Measurements from ENCODE around the gene EPB41L3. TPM values are rescaled to one million over a fixed set of nuclear protein-coding genes. Genes with fewer than 3 reads are reported as not detected.

The EPB41L3 gene
- total and polyA plus RNA-seq, 11 donors: 2.7 to 45.6 (median 7.9) TPM

- Histone ChIP-seq H3K9me3 (no peaks in the 10 kb centered on the region), H3K4me3 (no peak overlapping the region), H3K27ac (no peak overlapping the region), H3K4me1 (no peaks in the 10 kb centered on the region), H3K27me3 (no peaks in the 10 kb centered on the region), H3K36me3 (no peaks in the 10 kb centered on the region)
- ATAC-seq (no peak), DNase-seq (no peak)
- intact Hi-C loops (cut with DNase I): loop anchor here in 5 of 10 donors (10.0 kb wide), 3 partner anchors 65 to 95 kb away; partner anchors contain the start of gene EPB41L3 (in 4 of the 5)
- 89 to 95% (median 92%) methylated on average over 4 of the region's 4 CpGs for WGBS, 4 donors
- TF ChIP-seq, protein P1, sequence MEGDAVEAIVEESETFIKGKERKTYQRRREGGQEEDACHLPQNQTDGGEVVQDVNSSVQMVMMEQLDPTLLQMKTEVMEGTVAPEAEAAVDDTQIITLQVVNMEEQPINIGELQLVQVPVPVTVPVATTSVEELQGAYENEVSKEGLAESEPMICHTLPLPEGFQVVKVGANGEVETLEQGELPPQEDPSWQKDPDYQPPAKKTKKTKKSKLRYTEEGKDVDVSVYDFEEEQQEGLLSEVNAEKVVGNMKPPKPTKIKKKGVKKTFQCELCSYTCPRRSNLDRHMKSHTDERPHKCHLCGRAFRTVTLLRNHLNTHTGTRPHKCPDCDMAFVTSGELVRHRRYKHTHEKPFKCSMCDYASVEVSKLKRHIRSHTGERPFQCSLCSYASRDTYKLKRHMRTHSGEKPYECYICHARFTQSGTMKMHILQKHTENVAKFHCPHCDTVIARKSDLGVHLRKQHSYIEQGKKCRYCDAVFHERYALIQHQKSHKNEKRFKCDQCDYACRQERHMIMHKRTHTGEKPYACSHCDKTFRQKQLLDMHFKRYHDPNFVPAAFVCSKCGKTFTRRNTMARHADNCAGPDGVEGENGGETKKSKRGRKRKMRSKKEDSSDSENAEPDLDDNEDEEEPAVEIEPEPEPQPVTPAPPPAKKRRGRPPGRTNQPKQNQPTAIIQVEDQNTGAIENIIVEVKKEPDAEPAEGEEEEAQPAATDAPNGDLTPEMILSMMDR (IDR thresholded peaks at IDR 0.05): no peak
- no peak for TF ChIP-seq POLR2A (IDR thresholded peaks at IDR 0.05)
Measured at GRCh38 chr18:5449858-5450509, 93.8 kb downstream of the EPB41L3 start.

DNA sequence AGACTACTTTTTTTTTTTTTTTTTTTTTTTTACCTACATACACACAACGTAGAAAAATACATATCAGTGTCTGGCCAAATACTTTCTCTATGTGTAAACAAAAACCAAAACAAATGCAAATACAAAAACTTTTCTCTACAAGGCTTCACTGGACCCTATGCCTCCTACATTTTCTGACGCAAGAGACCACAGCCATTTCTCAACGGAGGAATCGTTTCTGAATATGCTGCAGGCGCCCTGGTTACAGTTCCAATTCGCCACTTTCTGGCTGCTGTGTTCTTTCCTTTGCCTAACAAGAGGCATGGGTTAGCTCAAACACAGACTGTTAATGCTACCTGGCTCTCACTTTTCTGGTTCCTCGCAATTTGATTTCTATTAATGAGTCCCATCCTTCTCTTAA is 96.4 kb downstream of the EPB41L3 start:
- no peaks in the 10 kb centered on the region for H3K9me3 ChIP-seq
- H3K27ac ChIP-seq: no peak overlapping the region
- H3K36me3 ChIP-seq: no peaks in the 10 kb centered on the region
- no peaks in the 10 kb centered on the region for H3K4me1 ChIP-seq
- intact Hi-C loops (cut with DNase I): no loop called here
- H3K4me3 ChIP-seq: no peak overlapping the region
- H3K27me3 ChIP-seq: no peaks in the 10 kb centered on the region
- no peak for ATAC-seq
- 92 to 94% (median 93%) methylated on average over 7 of the region's 7 CpGs for WGBS, 4 donors
- TF ChIP-seq, protein P1 (IDR thresholded peaks at IDR 0.05): no peak
- no peak for TF ChIP-seq POLR2A (IDR thresholded peaks at IDR 0.05)
- DNase-seq: no peak

DNA sequence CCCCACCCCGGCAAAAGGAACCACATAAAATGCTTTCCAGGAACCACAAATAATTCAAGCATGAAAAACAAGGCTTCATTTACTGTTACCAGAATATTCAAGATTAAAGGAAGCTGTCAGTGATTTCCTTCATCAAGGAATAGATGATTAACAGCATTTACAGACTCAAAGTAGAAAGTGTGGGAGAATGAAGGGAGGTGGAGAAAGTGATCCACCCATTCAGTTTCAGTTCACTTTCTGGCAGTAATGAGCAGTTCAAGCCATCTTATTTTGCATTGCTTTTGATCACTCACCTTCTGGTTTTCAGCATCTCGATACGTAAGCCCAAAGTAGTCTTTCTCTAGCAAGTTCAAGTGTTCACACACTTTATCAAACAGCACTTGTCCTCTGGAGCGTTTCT is 99.0 kb downstream of the EPB41L3 start:
- H3K36me3 ChIP-seq: no peaks in the 10 kb centered on the region
- ATAC-seq (no peak), DNase-seq (no peak)
- TF ChIP-seq POLR2A (IDR thresholded peaks at IDR 0.05): no peak
- TF ChIP-seq, protein P1 (IDR thresholded peaks at IDR 0.05): no peak
- intact Hi-C loops (cut with DNase I): no loop called here
- 87 to 94% (median 89%) methylated on average over 4 of the region's 4 CpGs for WGBS, 4 donors
- no peaks in the 10 kb centered on the region for H3K27me3 ChIP-seq
- no peak overlapping the region for H3K4me3 ChIP-seq
- H3K9me3 ChIP-seq: no peaks in the 10 kb centered on the region
- H3K27ac ChIP-seq: no peak overlapping the region
- peaks cover 0 to 10% (median 0%) of the 10 kb centered on the region in 12 donors for H3K4me1 ChIP-seq

- Histone ChIP-seq H3K4me1 (peaks cover 0 to 16% (median 0%) of the 10 kb centered on the region in 12 donors), H3K36me3 (no peaks in the 10 kb centered on the region), H3K27ac (no peak overlapping the region), H3K4me3 (no peak overlapping the region), H3K27me3 (no peaks in the 10 kb centered on the region), H3K9me3 (no peaks in the 10 kb centered on the region)
- DNase-seq (no peak), ATAC-seq (no peak)
- no peak for TF ChIP-seq POLR2A (IDR thresholded peaks at IDR 0.05)
- TF ChIP-seq, protein P1 (IDR thresholded peaks at IDR 0.05): no peak
- intact Hi-C loops (cut with DNase I): no loop called here
- WGBS, 4 donors: 57 to 76% (median 59%) methylated on average over 3 of the region's 3 CpGs
Measured at GRCh38 chr18:5444269-5444668, 99.5 kb downstream of the EPB41L3 start.
